Coronary artery (tissue), 2 donors: ENCODE data around the gene SAP130.
"Not testable (repeated sequence)": the region's sequence is repeated elsewhere in the genome, so short reads cannot be mapped to it uniquely, and the experiment has no call there.

ENCODE experiments used
- DNase-seq: peaks from one replicate; pipeline ENCODE4 v3.0.0-alpha.2; 2017; ENCODE audit warnings: low spot score
- H3K27ac ChIP-seq, 2 donors: fragments of 200-600 bp; sonication (generic); one replicate each; pipeline ENCODE4 v1.5.1; 2016 to 2019
- H3K4me3 ChIP-seq: fragments of 200-600 bp; sonication (generic); 2 replicates; pipeline ENCODE4 v1.5.1; 2016; ENCODE audit warnings: mild to moderate bottlenecking, moderate library complexity
- TF ChIP-seq, protein P1 (sequence below): fragments of 200-600 bp; sonication (generic); IDR thresholded peaks from one replicate; pipeline ENCODE4 v1.5.1; 2019; ENCODE audit warnings: antibody characterized with exemption

The SAP130 gene

DNA sequence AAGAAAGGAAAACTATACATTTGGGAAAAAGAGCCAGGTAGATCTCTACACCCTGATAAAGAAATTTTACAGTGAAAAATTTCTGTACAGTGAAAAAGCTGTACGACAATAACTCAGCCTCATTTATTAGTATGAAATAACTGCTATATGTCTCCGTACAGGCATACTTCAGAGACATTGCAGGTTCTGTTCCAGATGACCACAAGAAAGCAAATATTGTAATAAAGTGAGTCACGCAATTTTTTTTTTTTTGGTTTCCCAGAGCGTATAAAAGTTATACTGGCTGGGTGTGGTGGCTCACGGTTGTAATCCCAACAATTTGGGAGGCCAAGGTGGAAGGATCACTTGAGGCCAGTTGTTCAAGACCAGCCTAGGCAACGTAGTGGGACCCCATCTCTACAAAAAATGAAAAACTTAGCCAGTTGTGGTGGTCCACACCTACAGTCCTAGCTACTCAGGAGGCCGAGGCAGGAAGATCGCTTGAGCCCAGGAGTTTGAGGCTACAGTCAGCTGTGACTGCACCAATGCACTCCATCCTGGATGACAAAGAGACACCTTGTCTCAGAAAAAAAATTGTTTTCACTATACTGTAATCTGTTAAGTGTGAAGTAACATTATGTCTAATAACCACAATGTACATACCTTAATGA is 113.9 kb downstream of the SAP130 start:
- H3K27ac ChIP-seq = no peak overlapping the region
- no peak for DNase-seq
- no peak overlapping the region for H3K4me3 ChIP-seq
- TF ChIP-seq, protein P1, sequence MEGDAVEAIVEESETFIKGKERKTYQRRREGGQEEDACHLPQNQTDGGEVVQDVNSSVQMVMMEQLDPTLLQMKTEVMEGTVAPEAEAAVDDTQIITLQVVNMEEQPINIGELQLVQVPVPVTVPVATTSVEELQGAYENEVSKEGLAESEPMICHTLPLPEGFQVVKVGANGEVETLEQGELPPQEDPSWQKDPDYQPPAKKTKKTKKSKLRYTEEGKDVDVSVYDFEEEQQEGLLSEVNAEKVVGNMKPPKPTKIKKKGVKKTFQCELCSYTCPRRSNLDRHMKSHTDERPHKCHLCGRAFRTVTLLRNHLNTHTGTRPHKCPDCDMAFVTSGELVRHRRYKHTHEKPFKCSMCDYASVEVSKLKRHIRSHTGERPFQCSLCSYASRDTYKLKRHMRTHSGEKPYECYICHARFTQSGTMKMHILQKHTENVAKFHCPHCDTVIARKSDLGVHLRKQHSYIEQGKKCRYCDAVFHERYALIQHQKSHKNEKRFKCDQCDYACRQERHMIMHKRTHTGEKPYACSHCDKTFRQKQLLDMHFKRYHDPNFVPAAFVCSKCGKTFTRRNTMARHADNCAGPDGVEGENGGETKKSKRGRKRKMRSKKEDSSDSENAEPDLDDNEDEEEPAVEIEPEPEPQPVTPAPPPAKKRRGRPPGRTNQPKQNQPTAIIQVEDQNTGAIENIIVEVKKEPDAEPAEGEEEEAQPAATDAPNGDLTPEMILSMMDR = no peak

DNA sequence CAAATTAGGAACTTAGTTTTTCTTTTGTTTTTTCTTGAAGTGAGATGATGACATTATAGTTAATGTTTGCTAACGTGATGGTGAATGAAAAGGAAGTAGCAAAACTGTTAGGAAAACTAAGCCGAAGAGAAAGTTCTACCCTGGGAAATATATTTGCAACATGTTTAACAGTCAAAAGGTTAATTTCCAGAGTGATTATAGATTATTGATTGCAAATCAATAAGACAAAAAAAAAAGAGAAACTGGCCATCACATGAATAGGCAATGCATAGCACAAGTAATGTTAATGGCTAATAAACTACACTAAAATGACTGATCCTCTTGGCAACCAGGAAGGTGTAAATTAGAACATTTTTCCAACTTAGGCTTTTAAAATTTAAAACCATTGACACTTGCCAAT is 116.1 kb downstream of the SAP130 start:
- TF ChIP-seq, protein P1 = no peak
- no peak for DNase-seq
- Histone ChIP-seq H3K4me3 (no peak overlapping the region), H3K27ac (no peak overlapping the region)

DNA sequence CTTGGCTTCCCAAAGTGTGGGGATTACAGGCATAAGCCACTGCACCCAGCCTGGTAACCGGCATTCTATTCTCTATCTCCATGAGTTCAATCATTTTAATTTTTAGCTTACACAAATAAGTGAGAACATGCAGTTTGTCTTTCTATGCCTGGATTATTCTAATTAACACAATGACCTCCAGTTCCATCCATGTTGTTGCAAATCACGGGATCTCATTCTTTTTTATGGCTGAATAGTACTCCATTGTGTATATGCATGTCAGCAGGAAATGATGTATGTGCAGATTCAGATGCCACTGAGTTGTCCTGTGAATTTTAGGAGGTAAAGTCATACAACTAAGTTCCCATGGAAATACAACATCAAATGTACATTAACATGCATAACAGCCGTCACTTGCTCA is 117.4 kb downstream of the SAP130 start:
- TF ChIP-seq, protein P1 = no peak
- H3K4me3 ChIP-seq = no peak overlapping the region
- H3K27ac ChIP-seq = no peak overlapping the region
- DNase-seq = no peak

DNA sequence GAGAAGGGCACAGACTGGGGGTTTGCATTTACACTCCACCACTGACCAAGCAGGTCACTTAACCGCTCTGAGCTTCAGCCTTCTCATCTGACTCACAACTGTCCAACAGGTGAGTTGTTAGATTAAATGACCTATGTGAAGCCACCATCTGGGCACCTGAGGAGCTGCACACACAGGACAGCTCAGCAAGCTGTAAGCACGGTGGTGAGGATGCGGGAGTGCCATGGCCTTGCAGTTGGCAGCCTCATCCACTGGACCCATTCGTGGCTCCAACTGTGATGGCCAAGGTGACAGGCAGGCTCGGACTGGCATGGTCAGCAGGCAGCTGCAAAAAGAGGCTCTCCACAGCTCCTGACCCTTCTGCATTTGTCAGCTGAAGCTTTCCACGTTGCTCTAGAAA is 118.8 kb downstream of the SAP130 start:
- no peak for DNase-seq
- Histone ChIP-seq H3K27ac (no peak overlapping the region), H3K4me3 (no peak overlapping the region)
- TF ChIP-seq, protein P1 = no peak

DNA sequence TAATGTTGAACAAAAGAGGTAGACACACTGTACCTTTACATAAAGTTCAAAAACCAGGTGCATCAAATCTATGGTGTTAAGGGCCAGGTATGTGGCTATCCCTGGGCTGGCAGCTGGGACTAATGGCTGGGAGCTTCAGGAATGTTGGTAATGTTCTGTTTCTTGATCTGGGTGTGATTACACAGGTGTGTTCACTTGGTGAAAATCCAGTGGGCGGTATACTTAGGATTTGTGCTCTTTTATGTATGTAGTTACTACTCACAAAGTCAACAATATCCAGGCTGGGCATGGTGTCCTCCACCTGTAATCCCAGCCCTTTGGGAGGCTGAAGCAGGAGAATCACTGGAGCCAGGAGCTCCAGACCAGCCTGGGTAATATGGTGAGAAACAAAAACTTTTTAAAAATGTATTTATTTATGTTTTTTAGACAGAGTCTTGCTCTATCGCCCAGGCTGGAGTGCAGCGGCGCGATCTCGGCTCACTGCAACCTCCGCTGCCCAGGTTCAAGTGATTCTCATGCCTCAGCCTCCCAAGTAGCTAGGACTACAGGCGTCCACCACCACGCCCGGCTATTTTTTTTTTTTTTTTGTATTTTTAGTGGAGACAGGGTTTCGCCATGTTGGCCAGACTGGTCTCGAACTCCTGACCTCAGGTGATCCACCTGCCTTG is 120.0 kb downstream of the SAP130 start:
- not testable (repeated sequence) for DNase-seq, H3K27ac ChIP-seq, H3K4me3 ChIP-seq

DNA sequence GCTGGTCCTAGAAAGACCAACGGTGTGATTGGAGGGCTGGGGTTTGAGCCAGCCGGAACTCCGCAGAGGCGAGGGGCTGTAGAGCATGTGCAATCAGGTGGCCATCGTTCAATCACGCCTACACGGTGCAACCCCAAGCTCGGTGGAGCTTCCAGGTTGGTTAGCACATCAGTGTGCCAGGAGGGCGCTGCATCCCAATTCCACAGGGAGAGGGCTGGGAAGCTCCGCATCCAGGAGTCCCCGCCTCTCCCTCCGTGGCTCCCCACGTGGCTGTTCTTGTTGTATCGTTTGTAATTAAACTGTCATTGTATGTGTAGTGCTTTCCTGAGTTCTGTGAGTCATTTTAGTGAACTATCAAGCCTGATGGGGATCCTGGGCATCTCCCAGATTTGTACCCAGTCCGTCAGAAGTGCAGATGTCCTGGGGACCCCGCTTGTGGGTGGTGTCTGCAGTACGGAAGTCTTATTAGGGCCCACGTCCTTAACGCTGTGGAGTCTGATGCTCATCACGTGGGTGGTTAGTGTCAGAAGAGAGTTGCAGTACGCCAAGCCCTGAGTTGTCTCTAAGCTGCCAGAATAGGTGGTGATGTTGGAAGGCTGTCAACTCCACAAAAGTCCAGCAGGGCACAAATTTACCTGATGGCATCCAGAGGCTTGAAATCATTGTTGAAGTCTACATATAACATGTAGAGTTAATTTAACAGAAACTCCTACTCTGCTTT is 121.5 kb downstream of the SAP130 start:
- Histone ChIP-seq H3K4me3 (no peak overlapping the region), H3K27ac (no peak overlapping the region)
- TF ChIP-seq, protein P1 = no peak
- no peak for DNase-seq

DNA sequence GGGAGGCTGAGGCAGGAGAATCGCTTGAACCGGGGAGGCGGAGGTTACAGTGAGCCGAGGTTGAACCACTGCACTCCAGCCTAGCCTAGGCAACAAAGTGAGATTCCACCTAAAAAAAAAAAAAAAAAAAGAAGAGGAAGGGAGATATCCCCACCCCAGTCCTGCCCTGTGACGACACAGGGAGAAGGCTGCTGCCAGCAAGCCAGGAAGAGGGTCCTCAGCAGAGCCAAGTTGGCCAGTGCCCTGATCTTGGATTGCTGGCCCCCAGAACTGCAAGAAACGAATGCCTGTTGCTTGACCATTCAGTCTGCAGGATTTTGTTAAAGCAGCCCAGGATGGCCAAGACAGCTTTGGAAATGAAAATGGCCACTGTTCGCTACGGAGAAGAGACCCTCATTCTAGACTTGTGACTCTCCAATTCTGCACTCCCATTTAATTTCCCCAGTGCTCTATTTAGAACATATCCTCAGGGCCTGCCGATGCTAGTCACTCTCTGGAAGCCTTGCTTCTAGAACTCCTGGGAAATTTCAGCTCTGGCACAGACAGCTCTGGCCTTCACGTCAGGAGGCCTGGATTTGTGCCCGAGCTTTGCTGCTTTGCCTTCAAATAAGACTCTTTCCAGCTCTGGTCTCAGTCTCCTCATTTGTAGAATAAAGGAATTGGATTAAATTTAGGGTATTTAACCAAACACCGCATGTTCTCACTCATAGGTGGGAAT is 126.4 kb downstream of the SAP130 start:
- H3K4me3 ChIP-seq = peak overlapping the region; percentile 56
- TF ChIP-seq, protein P1 = no peak
- peak overlapping the region; percentile 58 to 67 for H3K27ac ChIP-seq
- no peak for DNase-seq
